HepG2 (cell line): ENCODE measurements around the gene SLX4. TPM values are rescaled to one million over a fixed set of nuclear protein-coding genes. Genes with fewer than 3 reads are reported as not detected.

Source experiments
- ATAC-seq: fragments of 200-7000 bp; cut with Tn5 transposase; 3 replicates; pipeline ENCODE4 v1.9.1; 2020; ENCODE audit warnings: mild to moderate bottlenecking, moderate library complexity
- BruUV-seq: library from RNA; stranded (reverse); fragments of 400-500 nt; replicated peaks from 2 replicates; lab custom pipeline; 2021; lab: Mats Ljungman, UMichigan
- CTCF ChIA-PET: fragments of 300-600 bp; formaldehyde crosslinking; extraction: SDS; loops from one replicate; lab custom pipeline; 2021; ENCODE audit warnings: low total read pairs, inconsistent platforms, low intra/inter-chr PET ratio; lab: Yijun Ruan, JAX
- POLR2A ChIA-PET: fragments of 350-600 bp; sonication (Branson Sonifier 250); formaldehyde crosslinking; loops from one replicate; lab custom pipeline; 2020; ENCODE audit warnings: antibody characterized with exemption, inconsistent platforms; lab: Yijun Ruan, JAX
- DNase-seq: peaks from one replicate; pipeline ENCODE4 v3.0.0-alpha.2; 2015; ENCODE audit warnings: low spot score
- FAIRE-seq: peaks from 3 replicates; lab custom pipeline; 2011; peaks lifted over from hg19 to GRCh38; lab: Jason Lieb, UNC
- H2AFZ ChIP-seq: one replicate; pipeline ENCODE4 v1.6.1; 2011; ENCODE audit warnings: low read length, inconsistent platforms
- H3K27ac ChIP-seq: fragments of 300-600 bp; 3 replicates; pipeline ENCODE4 v1.8.0; 2011; ENCODE audit warnings: mixed run types, mild to moderate bottlenecking, mixed read lengths, low read length, inconsistent platforms; ENCODE audit not compliant: insufficient read depth; ENCODE audit errors: extremely low read length
- H3K27me3 ChIP-seq, 2 experiments: fragments of 200-600 bp in 1 of 2; 2 replicates in 1 of 2; 3 replicates in 1 of 2; pipeline versions ENCODE4 v1.6.0 to v1.8.0; 2011; ENCODE audit warnings: low read length in 2 of 2, mild to moderate bottlenecking in 2 of 2, moderate library complexity in 2 of 2, inconsistent platforms in 1 of 2; ENCODE audit not compliant: insufficient read depth in 2 of 2, control insufficient read depth in 1 of 2
- H3K36me3 ChIP-seq, 2 experiments: fragments of 200-600 bp in 1 of 2; replicated peaks in 1 of 2; 2 replicates in 1 of 2; 3 replicates in 1 of 2; pipeline versions ENCODE4 v1.5.1 to v1.8.0; 2011; ENCODE audit warnings: low read length in 2 of 2, inconsistent platforms in 1 of 2; ENCODE audit not compliant: insufficient read depth in 2 of 2, control insufficient read depth in 1 of 2
- H3K4me1 ChIP-seq: 2 replicates; pipeline ENCODE4 v1.5.1; 2012; ENCODE audit warnings: low read length, inconsistent platforms; ENCODE audit not compliant: insufficient read depth
- H3K4me2 ChIP-seq: 2 replicates; pipeline ENCODE4 v1.6.0; 2011; ENCODE audit warnings: low read depth, low read length, inconsistent platforms
- H3K4me3 ChIP-seq, 3 experiments: fragments of 200-600 bp in 1 of 3; sonication (generic), shearing (Covaris generic) in 1 of 3; replicated peaks in 1 of 3; 2 replicates each; pipeline ENCODE4 v1.5.1; 2011 to 2016; ENCODE audit warnings: low read length in 3 of 3, inconsistent platforms in 2 of 3, low read depth in 2 of 3, mild to moderate bottlenecking in 2 of 3, control low read depth in 1 of 3, mixed read lengths in 1 of 3; ENCODE audit not compliant: insufficient read depth in 1 of 3
- H3K79me2 ChIP-seq: one replicate; pipeline ENCODE4 v1.6.1; 2011; ENCODE audit warnings: low read length, inconsistent platforms; ENCODE audit not compliant: insufficient read depth
- H3K9ac ChIP-seq: 2 replicates; pipeline ENCODE4 v1.6.0; 2011; ENCODE audit warnings: mild to moderate bottlenecking, low read depth, low read length, inconsistent platforms; ENCODE audit not compliant: insufficient read depth
- H3K9me3 ChIP-seq: 2 replicates; pipeline ENCODE4 v1.5.1; 2012; ENCODE audit warnings: mild to moderate bottlenecking, low read length
- H4K20me1 ChIP-seq: 2 replicates; pipeline ENCODE4 v1.6.0; 2011; ENCODE audit warnings: inconsistent platforms, mild to moderate bottlenecking, low read length, moderate library complexity; ENCODE audit not compliant: insufficient read depth
- GTF2F1 ChIP-seq: fragments of 150-350 bp; IDR thresholded peaks from 2 replicates; pipeline ENCODE4 v1.6.1; 2014; ENCODE audit warnings: low read length
- KDM5A ChIP-seq: fragments of 200-600 bp; sonication (generic); IDR thresholded peaks from 2 replicates; pipeline ENCODE4 v1.7.0; 2018; ENCODE audit warnings: antibody characterized with exemption, mild to moderate bottlenecking, low read length, borderline replicate concordance
- NFKB2 ChIP-seq: sonication (generic); formaldehyde crosslinking; IDR thresholded peaks from 2 replicates; pipeline ENCODE4 v1.4.0; 2020; ENCODE audit warnings: missing genetic modification reagents, borderline replicate concordance
- YY1 ChIP-seq: IDR thresholded peaks from 2 replicates; pipeline ENCODE4 v1.6.1; 2011; ENCODE audit warnings: low read length, low read depth, moderate library complexity, mild to moderate bottlenecking; ENCODE audit not compliant: insufficient read depth, insufficient replicate concordance
- ZC3H13 ChIP-seq: sonication (generic); formaldehyde crosslinking; IDR thresholded peaks from 2 replicates; pipeline ENCODE4 v1.8.1; 2023; ENCODE audit warnings: mild to moderate bottlenecking, missing genetic modification reagents, moderate library complexity
- ZEB1 ChIP-seq: IDR thresholded peaks from 2 replicates; pipeline ENCODE4 v1.6.1; 2012; ENCODE audit warnings: mild to moderate bottlenecking, low read depth, inconsistent platforms; ENCODE audit not compliant: insufficient replicate concordance
- ZNF17 ChIP-seq: sonication (generic); formaldehyde crosslinking; IDR thresholded peaks from 2 replicates; pipeline ENCODE4 v1.5.0; 2020; ENCODE audit warnings: mild to moderate bottlenecking, missing genetic modification reagents
- ZNF292 ChIP-seq: sonication (generic); formaldehyde crosslinking; IDR thresholded peaks from 2 replicates; pipeline ENCODE4 v1.8.1; 2022; ENCODE audit warnings: mild to moderate bottlenecking, low read depth, missing genetic modification reagents, borderline replicate concordance
- WGBS: methylation state at CpG from one replicate; pipeline ENCODE4 v1.1.6; 2017; ENCODE audit warnings: low lambda C conversion rate; 5-methylcytosine and 5-hydroxymethylcytosine counted together
- in situ Hi-C: cut with HindIII; loops from 2 replicates; pipeline ENCODE4 v1.10.0; 2017; ENCODE audit warnings: low pct_unique_long_range_greater_than_20kb; ENCODE audit not compliant: extremely low pct_ligation_motif_present
- intact Hi-C: fragments of 100-400 bp; cut with micrococcal nuclease; formaldehyde crosslinking; loops from one replicate; pipeline ENCODE4 v1.10.0; 2022; ENCODE audit not compliant: unreplicated experiment
- polyA plus RNA-seq, 8 experiments: library from polyadenylated mRNA; depleted of rRNA in 3 of 8; stranded (reverse) in 7 of 8; unstranded in 1 of 8; fragments of >200 nt; fragmentation: Illumina TruSeq in 4 of 8; extraction: Trizol in 4 of 8; gene quantifications; 2 replicates each; pipeline versions ENCODE4 v1.2.1 to v1.2.3, GENCODE V29; 2011 to 2016; ENCODE audit warnings: low read depth in 4 of 8, missing spikeins in 1 of 8, mixed read lengths in 1 of 8; ENCODE audit not compliant: insufficient read depth in 1 of 8
- total RNA-seq, 5 experiments: library from RNA; depleted of rRNA; stranded (reverse); fragments of >200 nt; fragmentation: Illumina TruSeq; extraction: Trizol; gene quantifications; 2 replicates each; pipeline ENCODE4 v1.2.3, GENCODE V29; 2016; ENCODE audit warnings: low read depth in 1 of 5
- TF ChIP-seq, protein P1 (sequence below): sonication (generic); formaldehyde crosslinking; IDR thresholded peaks from 2 replicates; pipeline ENCODE4 v1.4.0; 2020; ENCODE audit warnings: missing genetic modification reagents, borderline replicate concordance

The SLX4 gene
- total and polyA plus RNA-seq, 2 of the 13 experiments (the other 11 are each of a cell fraction or from before 2014, with no cell fraction given), result 1.1 to 3.6 TPM

DNA sequence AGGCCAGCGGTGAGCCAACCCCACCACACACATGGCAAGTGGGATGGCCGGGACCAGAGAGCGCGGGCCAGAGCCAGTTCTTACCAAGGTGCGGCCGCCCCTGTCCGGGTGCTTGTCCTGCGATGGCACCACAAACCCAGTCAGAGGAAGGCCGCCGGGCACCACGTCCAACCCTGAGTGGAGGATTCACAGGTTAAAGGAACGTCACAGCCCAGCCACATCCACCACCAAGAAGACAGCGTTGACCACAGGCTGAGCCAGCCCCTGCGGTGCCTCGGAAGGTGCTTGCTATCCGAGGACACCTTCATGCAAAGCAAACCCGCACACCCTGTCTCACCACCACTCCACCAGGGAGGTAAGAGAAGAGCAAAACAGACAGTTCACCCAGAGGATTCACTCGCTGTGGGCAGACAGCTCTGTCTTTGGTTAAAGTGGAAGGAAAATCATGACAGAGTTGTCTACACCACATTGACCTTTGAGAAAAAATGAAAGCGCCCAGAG lies 15.8 kb downstream of the SLX4 start:
- intact Hi-C loops, result no loop called here
- no peak overlapping the region for H3K27ac ChIP-seq
- no peaks in the 10 kb centered on the region for H3K79me2 ChIP-seq
- whole genome bisulfite sequencing, result 93% methylated on average over 11 of the region's 19 CpGs
- BruUV-seq, result no TSS peak
- H2AFZ ChIP-seq, result no peak overlapping the region
- no peak for FAIRE-seq
- TF ChIP-seq NFKB2 (CRISPR knock-in tag), result no peak
- TF ChIP-seq ZC3H13 (CRISPR knock-in tag), result 0 out of 2 replicates have a peak, but pooled peaks have one; percentile 1
- TF ChIP-seq ZNF292 (CRISPR knock-in tag), result no peak
- no peak for TF ChIP-seq ZEB1
- no peak for TF ChIP-seq ZNF17 (CRISPR knock-in tag)
- TF ChIP-seq, protein P1, sequence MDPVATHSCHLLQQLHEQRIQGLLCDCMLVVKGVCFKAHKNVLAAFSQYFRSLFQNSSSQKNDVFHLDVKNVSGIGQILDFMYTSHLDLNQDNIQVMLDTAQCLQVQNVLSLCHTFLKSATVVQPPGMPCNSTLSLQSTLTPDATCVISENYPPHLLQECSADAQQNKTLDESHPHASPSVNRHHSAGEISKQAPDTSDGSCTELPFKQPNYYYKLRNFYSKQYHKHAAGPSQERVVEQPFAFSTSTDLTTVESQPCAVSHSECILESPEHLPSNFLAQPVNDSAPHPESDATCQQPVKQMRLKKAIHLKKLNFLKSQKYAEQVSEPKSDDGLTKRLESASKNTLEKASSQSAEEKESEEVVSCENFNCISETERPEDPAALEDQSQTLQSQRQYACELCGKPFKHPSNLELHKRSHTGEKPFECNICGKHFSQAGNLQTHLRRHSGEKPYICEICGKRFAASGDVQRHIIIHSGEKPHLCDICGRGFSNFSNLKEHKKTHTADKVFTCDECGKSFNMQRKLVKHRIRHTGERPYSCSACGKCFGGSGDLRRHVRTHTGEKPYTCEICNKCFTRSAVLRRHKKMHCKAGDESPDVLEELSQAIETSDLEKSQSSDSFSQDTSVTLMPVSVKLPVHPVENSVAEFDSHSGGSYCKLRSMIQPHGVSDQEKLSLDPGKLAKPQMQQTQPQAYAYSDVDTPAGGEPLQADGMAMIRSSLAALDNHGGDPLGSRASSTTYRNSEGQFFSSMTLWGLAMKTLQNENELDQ, result no peak
- TF ChIP-seq YY1, result no peak
- no peak for TF ChIP-seq GTF2F1
- TF ChIP-seq KDM5A, result no peak
- TF ChIP-seq, all 625 proteins: peak for 1
- H3K4me2 ChIP-seq, result peak overlapping the region; percentile 46; the same call in 1 of the 2 replicates
- ChIA-PET POLR2A (interaction anchor here (1.1 kb wide), 1 partner anchor 42 kb away, joined by 4 read pairs; no protein-coding TSS in a partner anchor), CTCF (no interaction called here)
- in situ Hi-C loops, result no loop called here
- ATAC-seq (no peak), DNase-seq (no peak)
- no peaks in the 10 kb centered on the region; the same call in 1 of the 2 replicates for H4K20me1 ChIP-seq
- peaks cover 42% of the 10 kb centered on the region for H3K4me1 ChIP-seq
- no peaks in the 10 kb centered on the region for H3K27me3 ChIP-seq
- peaks cover 6% of the 10 kb centered on the region for H3K9me3 ChIP-seq
- H3K9ac ChIP-seq, result no peak overlapping the region
- H3K36me3 ChIP-seq, result 0 out of 5 replicates have a peak, but pooled peaks cover 0 to 4% of the 10 kb centered on the region in 2 experiments
- H3K4me3 ChIP-seq, result peak overlapping the region in 1 of 3 experiments; percentile 24; a peak in 1 of 6 replicates
